Stimulated activated CD8-positive, alpha-beta memory T cell treated with anti-CD3 and anti-CD28 coated beads, Interleukin-7, amount 100 ng/mL, for 4 hours (primary cell): ENCODE data around the gene TMEM201.
"Not testable (repeated sequence)": the region's sequence is repeated elsewhere in the genome, so short reads cannot be mapped to it uniquely, and the experiment has no call there.

Source experiments
- DNase-seq, 2 donors: peaks; one replicate each; pipeline ENCODE4 v3.0.0-alpha.2; 2020; ENCODE audit warnings: low read depth in 2 of 2

Gene TMEM201

GRCh38 chr1:9621032-9621431 lies 32.3 kb downstream of the TMEM201 start:
- DNase-seq: no peak

- DNase-seq: no peak
These were observed 35.4 kb downstream of the TMEM201 start for GRCh38 chr1:9624081-9624480.

- DNase-seq: not testable (repeated sequence)
These were observed 36.3 kb downstream of the TMEM201 start for GRCh38 chr1:9625030-9625429.

GRCh38 chr1:9626201-9626608 lies 37.5 kb downstream of the TMEM201 start:
- no peak for DNase-seq

- peak; percentile 53 to 66 for DNase-seq
These were observed 40.1 kb downstream of the TMEM201 start for GRCh38 chr1:9628541-9629444.

GRCh38 chr1:9629445-9630201 lies 40.9 kb downstream of the TMEM201 start:
- DNase-seq: peak; percentile 48 to 65

- no peak for DNase-seq
These were observed 41.8 kb downstream of the TMEM201 start for GRCh38 chr1:9630331-9631111.

- DNase-seq: no peak
These were observed 42.9 kb downstream of the TMEM201 start for GRCh38 chr1:9631613-9632012.

- no peak for DNase-seq
These were observed 44.8 kb downstream of the TMEM201 start for GRCh38 chr1:9633493-9633892.

- DNase-seq: no peak
These were observed 45.9 kb downstream of the TMEM201 start for GRCh38 chr1:9634582-9634981.

- DNase-seq: no peak
These were observed 50.5 kb downstream of the TMEM201 start for GRCh38 chr1:9639227-9639626.

GRCh38 chr1:9643351-9644256 lies 54.9 kb downstream of the TMEM201 start:
- DNase-seq: no peak

GRCh38 chr1:9646037-9646436 lies 57.3 kb downstream of the TMEM201 start:
- DNase-seq: no peak

- DNase-seq: no peak
These were observed 59.5 kb downstream of the TMEM201 start for GRCh38 chr1:9648171-9648570.

- no peak for DNase-seq
These were observed 61.1 kb downstream of the TMEM201 start for GRCh38 chr1:9649769-9650168.

- no peak for DNase-seq
These were observed 62.5 kb downstream of the TMEM201 start for GRCh38 chr1:9651220-9651564.

GRCh38 chr1:9651565-9652378 lies 63.1 kb downstream of the TMEM201 start, which contains the start of gene PIK3CD:
Gene PIK3CD (plus strand): TSS chr1:9651731. CDS start chr1:9710456, 58,725 bp downstream.
- DNase-seq: peak in 1 of 2 donors; percentile 39

- peak in 1 of 2 donors; percentile 66 for DNase-seq
These were observed 63.9 kb downstream of the TMEM201 start for GRCh38 chr1:9652379-9653209.

GRCh38 chr1:9653210-9653490 lies 64.4 kb downstream of the TMEM201 start:
- no peak for DNase-seq
